Right ventricle myocardium inferior (tissue), 1 donor: ENCODE results near the gene GARS1. TPM values are rescaled to one million over a fixed set of nuclear protein-coding genes. Genes with fewer than 3 reads are reported as not detected.
"Not testable (repeated sequence)": the region's sequence is repeated elsewhere in the genome, so short reads cannot be mapped to it uniquely, and the experiment has no call there.

Experiments used
- ATAC-seq: fragments of 200-7000 bp; cut with Tn5 transposase; one replicate; pipeline ENCODE4 v1.9.1; 2020; ENCODE audit warnings: mild to moderate bottlenecking, moderate library complexity
- DNase-seq: peaks from one replicate; pipeline ENCODE4 v3.0.0; 2021; ENCODE audit errors: missing footprints
- intact Hi-C: fragments of 100-400 bp; cut with DNase I; formaldehyde crosslinking; loops from one replicate; pipeline ENCODE4 v1.11.0; 2022
- total RNA-seq: library from RNA; stranded (reverse); fragmentation: NEBNext Ultra II Directional; extraction: Animal tissue kit (Norgen Biotek cat#: 25700); gene quantifications from one replicate; pipeline ENCODE4 v1.2.1, GENCODE V29; 2021
- donor health status: DM: no; HTN: yes; CAD: no; lungs with severe emphysema.

GARS1 gene
- total RNA-seq, 1 donor from 2014 or later, result 32.3 TPM

- no peak for DNase-seq
- ATAC-seq, result no peak
- intact Hi-C loops, result loop anchor here (5.0 kb wide), 1 partner anchor 405 kb away; no protein-coding TSS in a partner anchor
These were observed 27.6 kb upstream of the GARS1 start for GRCh38 chr7:30567081-30567480.

GRCh38 chr7:30570238-30570637 is 24.4 kb upstream of the GARS1 start:
- intact Hi-C loops, DNase-seq, ATAC-seq: not testable (repeated sequence)

- no peak for ATAC-seq
- intact Hi-C loops, result no loop called here
- DNase-seq, result no peak
These were observed 22.4 kb upstream of the GARS1 start for GRCh38 chr7:30572212-30572841.

GRCh38 chr7:30575910-30576309 is 18.8 kb upstream of the GARS1 start:
- no peak for ATAC-seq
- intact Hi-C loops, result no loop called here

GRCh38 chr7:30583181-30583580 is 11.5 kb upstream of the GARS1 start:
- intact Hi-C loops, result no loop called here
- DNase-seq (no peak), ATAC-seq (no peak)

More at GRCh38 chr7:30575910-30576309, 18.8 kb upstream of the GARS1 start:
- DNase-seq, result no peak

- ATAC-seq, result no peak
- intact Hi-C loops, result no loop called here
- DNase-seq, result no peak
These were observed 10.3 kb upstream of the GARS1 start for GRCh38 chr7:30584415-30584814.

- intact Hi-C loops, result no loop called here
- DNase-seq (no peak), ATAC-seq (peak; percentile 57)
These were observed 9.7 kb upstream of the GARS1 start for GRCh38 chr7:30584965-30585364.

- intact Hi-C loops, result no loop called here
- no peak for DNase-seq
- no peak for ATAC-seq
These were observed 9.0 kb upstream of the GARS1 start for GRCh38 chr7:30585675-30586074.

- ATAC-seq, DNase-seq, intact Hi-C loops: not testable (repeated sequence)
These were observed 7.1 kb upstream of the GARS1 start for GRCh38 chr7:30587547-30587946.

- no peak for ATAC-seq
These were observed 5.6 kb upstream of the GARS1 start for GRCh38 chr7:30589111-30589510.

GRCh38 chr7:30594048-30594539 is 584 bp upstream of the GARS1 start:
- DNase-seq (no peak), ATAC-seq (peak; percentile 29)
- intact Hi-C loops, result no loop called here

More at GRCh38 chr7:30589111-30589510, 5.6 kb upstream of the GARS1 start:
- intact Hi-C loops, result no loop called here
- DNase-seq, result no peak

GRCh38 chr7:30595436-30596013 is 847 bp downstream of the GARS1 start:
- intact Hi-C loops, result no loop called here
- ATAC-seq, result peak; percentile 29
- DNase-seq, result no peak

GRCh38 chr7:30596014-30596641 is 1.4 kb downstream of the GARS1 start:
- intact Hi-C loops, result no loop called here
- DNase-seq, result no peak
- no peak for ATAC-seq

- DNase-seq, result no peak
- ATAC-seq, result no peak
- intact Hi-C loops, result no loop called here
These were observed 2.0 kb downstream of the GARS1 start for GRCh38 chr7:30596721-30597120.

GRCh38 chr7:30598121-30598876 is 3.6 kb downstream of the GARS1 start:
- DNase-seq (no peak), ATAC-seq (no peak)
- intact Hi-C loops, result no loop called here

- DNase-seq (no peak), ATAC-seq (no peak)
- intact Hi-C loops, result no loop called here
These were observed 10.2 kb downstream of the GARS1 start for GRCh38 chr7:30604901-30605300.

GRCh38 chr7:30605832-30606231 is 11.2 kb downstream of the GARS1 start:
- intact Hi-C loops, result no loop called here
- no peak for ATAC-seq
- DNase-seq, result no peak

- intact Hi-C loops, result no loop called here
- ATAC-seq (no peak), DNase-seq (no peak)
These were observed 18.1 kb downstream of the GARS1 start for GRCh38 chr7:30612658-30613265.
